IPS-NIHi7 (cell line): ENCODE measurements around the gene VWA7.
A peak's percentile ranks its signal among the peaks of the same experiment; 100 is the strongest.

ENCODE experiments used
- DNase-seq: peaks from one replicate; pipeline ENCODE4 v3.0.0; 2012; ENCODE audit warnings: mixed read lengths; ENCODE audit errors: extremely low spot score

The VWA7 gene

GRCh38 chr6:31778999-31779885, 2.1 kb upstream of the VWA7 start:
- no peak for DNase-seq

GRCh38 chr6:31778193-31778592, 1.1 kb upstream of the VWA7 start:
- no peak for DNase-seq

DNA sequence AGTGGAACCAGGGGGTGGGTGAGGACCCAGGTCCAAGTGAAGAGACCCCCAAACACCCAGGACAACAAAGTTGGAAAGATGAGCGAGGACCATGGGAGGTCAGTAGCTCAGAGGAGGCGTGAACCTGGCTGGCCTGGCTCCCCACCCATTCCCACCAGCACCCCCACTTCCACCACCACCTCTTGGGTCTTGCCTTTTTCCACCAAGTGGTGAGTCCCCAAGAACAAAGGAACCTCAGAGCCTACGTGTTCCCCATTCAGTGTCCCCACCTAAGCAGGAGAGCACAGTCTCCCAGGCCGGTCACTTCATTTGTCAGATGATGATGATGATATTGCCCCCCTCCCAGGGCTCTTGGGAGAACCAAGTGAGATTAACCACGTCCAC, 531 bp upstream of the VWA7 start:
- no peak for DNase-seq

DNA sequence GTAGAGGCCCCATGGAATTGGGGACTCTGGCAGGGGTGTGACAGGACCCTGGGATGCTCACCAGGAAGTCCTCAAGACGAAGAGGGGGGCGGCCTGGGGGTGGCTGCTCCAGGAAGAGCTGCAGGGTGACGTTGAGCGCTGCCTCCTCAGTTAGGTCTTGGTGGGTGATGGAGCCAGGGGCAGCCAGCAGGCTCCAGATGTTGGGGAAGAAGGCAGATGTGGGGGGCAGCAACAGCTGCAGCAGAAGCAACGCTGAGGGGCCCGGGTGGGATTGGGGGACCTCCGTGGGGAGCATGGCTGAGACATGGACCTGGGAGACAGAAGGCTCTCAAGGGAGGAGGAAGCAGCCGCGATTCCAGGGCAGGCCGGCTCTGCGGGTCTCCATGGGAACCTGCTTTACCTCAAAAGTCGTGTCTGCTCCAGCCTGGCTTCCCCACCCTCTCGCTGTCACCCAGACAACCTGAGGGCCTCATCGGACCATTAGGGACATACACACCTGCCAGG, 591 bp downstream of the VWA7 start:
- no peak for DNase-seq

DNA sequence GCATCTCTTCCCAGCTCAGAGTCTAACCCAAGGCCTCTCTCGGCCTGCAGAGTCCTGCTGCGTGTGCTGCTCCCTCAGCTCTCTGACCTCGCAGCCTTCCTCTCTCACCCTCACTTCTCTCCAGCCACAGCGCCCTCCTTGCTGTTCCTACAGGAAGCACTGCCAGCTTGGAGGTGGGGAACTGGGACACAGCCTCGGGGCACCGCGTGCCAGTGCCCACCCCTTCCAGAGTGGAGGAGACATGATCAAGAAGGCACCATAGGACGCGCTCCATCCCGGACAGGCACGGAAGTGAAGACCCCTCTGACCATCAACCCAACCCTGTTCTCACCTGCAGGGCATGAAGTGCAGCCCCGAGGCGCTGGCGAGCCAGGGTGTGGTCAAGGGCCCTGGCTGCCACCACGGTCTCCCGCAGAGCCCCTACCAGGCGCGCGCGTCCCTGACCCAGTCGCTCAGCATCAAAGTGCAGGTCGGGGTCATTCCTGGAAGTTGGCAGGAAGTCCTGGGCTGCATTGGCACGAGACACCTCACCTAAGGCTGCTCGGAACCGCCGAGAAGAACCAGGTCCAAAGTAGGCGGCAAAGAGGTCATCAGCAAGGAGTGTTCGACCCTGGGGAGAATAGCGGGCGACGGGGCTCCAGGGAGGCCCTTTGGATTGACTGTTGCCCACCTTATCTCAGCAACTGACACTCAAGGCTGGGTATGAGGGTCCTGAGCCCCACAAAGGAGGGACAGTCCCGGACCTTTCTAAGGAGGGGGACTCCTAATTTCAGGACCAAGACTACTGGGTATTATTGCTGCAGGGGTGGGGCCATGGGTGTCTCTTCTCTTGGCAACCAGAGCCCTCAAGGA, 1.3 kb downstream of the VWA7 start:
- no peak for DNase-seq

DNA sequence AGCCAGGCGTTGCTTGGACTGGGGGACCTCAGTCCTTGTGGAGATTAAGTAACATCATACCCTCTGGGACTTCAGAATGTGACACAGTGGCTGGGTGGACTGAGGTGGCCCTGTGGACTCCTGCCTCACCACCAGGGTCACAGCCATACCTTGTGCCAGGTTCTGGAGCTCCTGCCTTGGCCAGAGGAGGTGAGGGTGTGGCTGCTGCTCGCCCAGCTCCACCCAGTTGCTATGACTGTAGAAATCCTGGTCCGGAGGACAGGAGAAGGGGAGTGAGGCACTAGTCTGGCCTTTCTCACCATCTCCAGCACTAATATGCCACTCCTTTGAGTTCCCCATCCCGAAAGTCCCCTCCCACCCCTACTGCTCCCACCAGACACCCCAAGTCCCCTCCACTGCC, 1.9 kb downstream of the VWA7 start:
- no peak for DNase-seq

DNA sequence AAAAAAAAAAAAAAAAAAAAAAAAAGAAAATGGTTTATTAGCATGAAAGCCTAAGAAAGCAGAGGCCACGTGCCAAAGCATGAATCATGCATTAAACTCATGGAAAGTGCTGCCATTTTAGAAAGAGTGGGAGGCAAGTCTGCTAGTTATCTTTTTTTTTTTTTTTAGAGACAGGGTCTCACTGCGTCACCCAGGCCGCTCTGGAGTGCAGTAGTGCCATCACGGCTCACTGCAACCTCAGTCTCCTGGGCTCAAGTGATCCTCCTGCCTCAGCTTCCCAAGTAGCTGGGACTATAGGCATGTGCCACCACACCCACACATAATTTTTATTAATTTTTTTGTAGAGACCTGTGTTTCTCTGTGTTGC, 5.2 kb downstream of the VWA7 start:
- DNase-seq, result no peak

GRCh38 chr6:31770860-31771259, 6.3 kb downstream of the VWA7 start:
- no peak for DNase-seq

DNA sequence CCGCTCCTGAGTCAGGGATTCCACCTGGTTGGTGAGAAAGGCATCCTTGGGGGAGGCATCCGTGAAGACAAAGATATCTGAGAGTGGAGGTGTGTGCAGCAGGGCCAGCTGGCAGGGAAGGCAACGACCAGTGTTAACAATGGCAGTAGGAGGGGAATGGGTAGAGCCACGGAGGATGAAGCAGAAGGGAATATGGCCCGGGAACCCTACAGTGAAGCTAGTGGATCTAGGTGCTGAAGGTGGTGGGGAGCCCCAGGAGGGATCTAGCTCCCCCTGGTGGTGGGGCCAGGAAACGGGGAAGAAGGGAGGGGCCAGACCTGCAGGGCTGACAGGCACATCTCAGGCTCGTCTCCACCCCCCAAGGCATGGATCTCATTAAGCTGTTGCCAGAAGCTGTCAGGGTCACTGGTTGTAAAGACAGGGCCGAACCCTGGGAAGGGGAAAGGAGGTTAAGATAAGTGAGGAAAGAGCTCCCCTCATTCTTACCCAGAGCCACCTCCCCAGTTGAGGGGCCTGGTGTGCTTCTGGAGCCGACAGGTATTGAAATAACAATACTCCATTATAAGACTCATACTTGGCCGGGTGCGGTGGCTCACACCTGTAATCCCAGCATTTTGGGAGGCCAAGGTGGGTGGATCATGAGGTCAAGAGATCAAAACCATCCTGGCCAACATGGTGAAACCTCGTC, 7.3 kb downstream of the VWA7 start:
- peak; percentile 96 for DNase-seq

DNA sequence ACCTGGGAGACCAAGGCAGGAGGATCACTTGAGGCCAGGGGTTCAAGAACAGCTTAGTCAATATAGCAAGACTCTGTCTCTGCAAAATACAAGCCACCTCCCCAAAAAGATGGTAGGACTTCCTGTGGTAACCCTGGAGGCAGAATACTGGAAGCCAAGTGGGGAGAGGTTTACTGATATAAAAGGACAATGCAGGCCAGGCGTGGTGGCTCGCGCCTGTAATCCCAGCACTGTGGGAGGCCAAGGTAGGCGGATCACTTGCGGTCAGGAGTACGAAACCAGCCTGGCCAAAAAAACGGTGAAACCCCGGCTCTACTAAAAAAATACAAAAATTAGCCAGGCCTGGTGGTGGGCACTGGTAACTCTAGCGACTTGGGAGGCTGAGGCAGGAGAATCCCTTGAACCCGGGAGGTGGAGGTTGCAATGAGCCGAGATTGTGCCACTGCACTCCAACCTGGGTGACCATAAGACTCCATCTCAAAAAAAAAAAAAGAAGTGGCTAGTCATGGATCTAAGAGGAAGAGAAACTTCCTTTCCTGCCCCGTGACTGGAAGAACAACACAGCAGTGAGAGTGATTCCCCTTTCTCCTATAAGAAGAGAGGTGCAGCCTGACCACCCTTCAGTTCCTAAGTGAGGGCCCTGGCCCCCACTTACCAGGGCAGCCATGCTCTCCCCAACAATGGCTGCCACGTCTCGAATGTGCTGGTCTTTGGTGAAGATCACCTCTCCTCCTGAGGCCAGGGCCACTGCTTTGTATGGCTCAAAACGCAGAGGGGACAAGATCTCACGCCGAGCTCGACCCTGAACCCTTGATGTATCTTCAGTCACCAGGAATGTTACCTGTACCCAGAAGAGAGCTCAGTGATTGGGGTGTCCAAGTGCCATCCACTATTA, 8.5 kb downstream of the VWA7 start:
- no peak for DNase-seq

- peak; percentile 26 for DNase-seq
Observed at GRCh38 chr6:31767096-31767645, 10.0 kb downstream of the VWA7 start.

DNA sequence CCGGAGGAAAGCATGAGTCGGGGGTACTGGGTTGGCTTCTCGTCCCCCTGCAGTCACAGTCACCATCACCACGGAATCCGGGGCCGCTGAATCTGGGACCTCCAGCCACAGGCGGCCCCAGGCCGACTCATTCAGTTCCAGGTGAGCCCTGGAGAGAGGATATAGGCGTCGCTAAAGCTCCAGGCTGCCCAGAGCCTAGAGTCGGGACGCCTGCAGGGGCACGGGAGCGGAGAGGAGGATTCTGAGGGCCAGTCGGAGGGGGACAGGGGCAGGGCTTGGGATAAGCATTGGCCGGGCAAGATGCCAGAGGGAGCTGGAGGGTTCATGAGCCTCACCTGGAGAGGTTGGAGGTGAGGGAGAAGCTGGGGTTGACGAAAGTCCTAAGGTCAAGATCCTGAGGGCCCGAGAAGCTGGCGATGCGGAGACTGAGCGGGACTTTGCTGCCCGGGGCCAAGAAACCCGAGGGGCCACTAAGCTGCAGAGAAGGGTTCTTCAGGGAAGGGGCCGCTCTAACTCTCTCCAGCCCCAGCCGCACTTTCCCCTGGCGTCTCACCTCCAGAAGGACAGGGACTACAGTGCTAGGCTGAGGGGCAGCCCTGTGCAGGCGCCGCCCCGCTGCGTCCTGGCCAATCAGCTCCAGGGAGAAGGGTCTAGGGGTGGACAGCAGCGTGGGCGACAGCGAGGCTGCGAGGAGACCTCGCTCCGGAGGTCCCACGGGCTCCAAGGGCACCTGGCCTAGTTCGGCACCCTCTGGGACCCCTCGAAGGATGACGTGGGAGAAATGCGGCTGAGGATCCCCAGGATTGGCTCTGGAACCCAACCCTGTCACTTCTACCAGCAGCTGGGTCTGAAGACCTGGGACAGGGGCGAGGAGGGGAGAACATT, 11.0 kb downstream of the VWA7 start:
- DNase-seq, result peak; percentile 93

GRCh38 chr6:31765559-31765909, 11.6 kb downstream of the VWA7 start:
- DNase-seq, result no peak

- no peak for DNase-seq
Observed at GRCh38 chr6:31764198-31764597, 12.9 kb downstream of the VWA7 start.

DNA sequence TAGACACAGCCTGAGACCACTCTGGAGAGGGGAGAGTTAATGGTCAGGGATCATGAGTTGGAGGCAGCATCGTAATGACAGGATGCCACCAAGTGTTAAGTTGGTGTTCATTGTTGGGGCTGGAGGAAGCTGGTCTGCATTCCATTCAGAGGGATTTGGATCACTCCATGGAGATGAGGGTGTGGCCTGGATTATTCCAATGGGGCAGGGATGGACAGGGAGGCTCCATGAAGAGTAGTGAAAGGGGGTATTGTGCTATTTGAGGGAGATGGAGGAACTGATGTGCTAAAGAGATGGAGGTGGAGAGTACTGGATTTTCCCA, 13.5 kb downstream of the VWA7 start:
- DNase-seq, result peak; percentile 46

DNA sequence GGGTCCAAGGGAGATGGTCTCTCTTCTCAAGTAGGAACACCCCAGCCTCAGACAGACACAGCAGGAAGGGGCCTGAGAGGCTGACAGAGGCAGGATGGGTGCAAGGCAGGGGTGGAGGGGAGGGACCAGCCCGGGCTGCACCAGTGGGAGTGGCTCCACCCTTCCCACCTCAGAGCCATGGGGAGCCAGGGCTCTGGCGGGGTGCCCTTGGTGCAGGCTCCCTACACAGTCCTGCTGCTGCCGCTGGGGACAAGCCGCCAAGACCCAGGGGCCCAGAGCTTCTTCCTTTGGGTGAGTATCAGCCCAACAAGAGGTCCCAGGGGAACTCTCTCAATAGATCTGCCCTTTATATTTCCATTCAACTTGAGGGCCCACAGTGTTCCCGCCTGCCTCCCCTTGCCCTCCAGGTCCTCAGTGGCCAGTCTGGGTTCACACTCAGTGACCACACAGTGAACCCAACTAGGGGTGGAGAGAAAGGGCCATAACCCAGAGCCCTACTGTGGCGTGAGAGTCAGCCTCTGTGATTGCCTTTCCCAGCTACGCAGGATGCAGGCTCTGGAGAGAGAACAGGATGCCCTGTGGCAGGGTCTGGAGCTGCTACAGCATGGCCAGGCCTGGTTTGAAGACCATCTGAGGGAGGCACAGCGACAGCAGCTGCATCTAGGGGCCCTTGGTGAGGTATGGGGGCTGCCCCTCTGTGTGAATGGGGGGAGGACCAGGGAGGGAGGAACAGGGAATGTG, 14.1 kb downstream of the VWA7 start:
- no peak for DNase-seq

DNA sequence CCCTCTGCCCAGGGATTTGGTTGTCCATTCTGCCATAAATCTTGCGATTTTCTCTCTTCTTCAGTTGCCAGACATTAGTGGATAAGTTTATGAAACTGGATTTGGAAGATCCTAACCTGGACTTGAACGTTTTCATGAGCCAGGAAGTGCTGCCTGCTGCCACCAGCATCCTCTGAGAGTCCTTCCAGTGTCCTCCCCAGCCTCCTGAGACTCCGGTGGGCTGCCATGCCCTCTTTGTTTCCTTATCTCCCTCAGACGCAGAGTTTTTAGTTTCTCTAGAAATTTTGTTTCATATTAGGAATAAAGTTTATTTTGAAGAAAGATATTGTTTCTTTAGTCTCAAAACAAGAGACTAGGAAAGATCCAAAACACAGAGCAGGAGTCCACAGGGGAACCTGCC, 14.8 kb downstream of the VWA7 start, which contains the start of gene SAPCD1:
Gene SAPCD1 (plus strand): TSS at position 301 of the 400 bp plus-strand sequence. CDS start 399 bp downstream, outside the sequence.
- no peak for DNase-seq

- no peak for DNase-seq
Observed at GRCh38 chr6:31761343-31761742, 15.8 kb downstream of the VWA7 start.

DNA sequence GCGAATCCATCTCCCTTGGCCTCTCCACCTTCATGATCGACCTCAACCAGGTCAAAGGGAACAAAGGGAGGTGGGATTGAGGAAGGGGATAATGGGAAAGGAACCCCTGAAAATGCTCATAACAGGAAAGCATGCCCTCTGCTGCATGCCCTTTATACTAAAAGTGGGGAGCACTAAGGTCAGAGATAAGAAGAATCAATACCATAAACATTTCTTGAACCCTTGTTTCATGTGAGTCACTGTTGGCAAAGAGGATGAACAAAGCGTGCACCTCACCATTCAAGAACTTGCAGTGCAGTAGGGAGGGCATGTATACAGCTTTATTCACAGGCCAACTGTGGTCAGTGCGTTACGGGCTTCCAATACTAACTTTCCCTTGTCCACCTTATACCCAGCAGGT, 16.3 kb downstream of the VWA7 start:
- no peak for DNase-seq
